Body of pancreas (tissue), 4 donors: ENCODE measurements around the gene CTSK.

Source experiments
- POLR2A ChIP-seq, 3 donors: fragments of 450-650 bp; IDR thresholded peaks; one replicate each; pipeline ENCODE4 v1.6.1; 2016; ENCODE audit warnings: antibody characterized with exemption in 3 of 3, mild to moderate bottlenecking in 2 of 3
- TF ChIP-seq, protein P1 (sequence below), 7 experiments: fragments of 450-650 bp in 4 of 7; fragments of 200-600 bp in 3 of 7; sonication (generic) in 3 of 7; IDR thresholded peaks; one replicate each; pipeline ENCODE4 v1.5.1; 2016 to 2019; ENCODE audit warnings: antibody characterized with exemption in 7 of 7

DNA sequence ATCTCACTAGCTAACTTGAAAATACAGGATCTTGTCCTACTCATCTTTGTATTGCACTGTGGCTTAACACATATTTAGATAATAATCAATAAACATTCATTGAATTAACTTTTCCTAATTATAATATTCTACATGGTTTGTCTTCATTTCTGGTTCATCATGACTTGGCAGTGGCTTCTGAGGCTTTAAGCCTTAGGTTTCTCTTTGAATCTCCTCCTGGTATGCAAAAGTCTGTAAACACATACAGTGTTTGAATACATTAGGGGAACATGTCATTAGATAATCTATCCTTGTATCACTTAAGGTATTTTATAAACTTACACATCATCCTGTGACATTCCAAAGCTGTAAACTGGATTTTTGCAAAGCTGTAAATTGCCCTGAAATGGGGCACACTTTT is 20.6 kb downstream of the CTSK start:
- no peak for TF ChIP-seq POLR2A (IDR thresholded peaks at IDR 0.05)
- TF ChIP-seq, protein P1, sequence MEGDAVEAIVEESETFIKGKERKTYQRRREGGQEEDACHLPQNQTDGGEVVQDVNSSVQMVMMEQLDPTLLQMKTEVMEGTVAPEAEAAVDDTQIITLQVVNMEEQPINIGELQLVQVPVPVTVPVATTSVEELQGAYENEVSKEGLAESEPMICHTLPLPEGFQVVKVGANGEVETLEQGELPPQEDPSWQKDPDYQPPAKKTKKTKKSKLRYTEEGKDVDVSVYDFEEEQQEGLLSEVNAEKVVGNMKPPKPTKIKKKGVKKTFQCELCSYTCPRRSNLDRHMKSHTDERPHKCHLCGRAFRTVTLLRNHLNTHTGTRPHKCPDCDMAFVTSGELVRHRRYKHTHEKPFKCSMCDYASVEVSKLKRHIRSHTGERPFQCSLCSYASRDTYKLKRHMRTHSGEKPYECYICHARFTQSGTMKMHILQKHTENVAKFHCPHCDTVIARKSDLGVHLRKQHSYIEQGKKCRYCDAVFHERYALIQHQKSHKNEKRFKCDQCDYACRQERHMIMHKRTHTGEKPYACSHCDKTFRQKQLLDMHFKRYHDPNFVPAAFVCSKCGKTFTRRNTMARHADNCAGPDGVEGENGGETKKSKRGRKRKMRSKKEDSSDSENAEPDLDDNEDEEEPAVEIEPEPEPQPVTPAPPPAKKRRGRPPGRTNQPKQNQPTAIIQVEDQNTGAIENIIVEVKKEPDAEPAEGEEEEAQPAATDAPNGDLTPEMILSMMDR (IDR thresholded peaks at IDR 0.05) = no peak
